Astrocyte of the cerebellum (primary cell): ENCODE results near the gene FBLN7.

Experiments
- DNase-seq: peaks from one replicate; pipeline ENCODE4 v3.0.0-alpha.2; 2011; ENCODE audit warnings: low read depth
- H3K4me3 ChIP-seq: 2 replicates; pipeline ENCODE4 v1.5.1; 2011; ENCODE audit warnings: mild to moderate bottlenecking, low read depth, low read length, moderate library complexity
- in situ Hi-C: cut with HindIII; loops from 2 replicates; pipeline ENCODE4 v1.10.0; 2017; ENCODE audit warnings: low sequenced_read_pairs
- TF ChIP-seq, protein P1 (sequence below): IDR thresholded peaks from 2 replicates; pipeline ENCODE4 v1.5.1; 2012; ENCODE audit warnings: low read length, low read depth, moderate library complexity, mild to moderate bottlenecking; ENCODE audit errors: missing control alignments

Gene FBLN7

DNA sequence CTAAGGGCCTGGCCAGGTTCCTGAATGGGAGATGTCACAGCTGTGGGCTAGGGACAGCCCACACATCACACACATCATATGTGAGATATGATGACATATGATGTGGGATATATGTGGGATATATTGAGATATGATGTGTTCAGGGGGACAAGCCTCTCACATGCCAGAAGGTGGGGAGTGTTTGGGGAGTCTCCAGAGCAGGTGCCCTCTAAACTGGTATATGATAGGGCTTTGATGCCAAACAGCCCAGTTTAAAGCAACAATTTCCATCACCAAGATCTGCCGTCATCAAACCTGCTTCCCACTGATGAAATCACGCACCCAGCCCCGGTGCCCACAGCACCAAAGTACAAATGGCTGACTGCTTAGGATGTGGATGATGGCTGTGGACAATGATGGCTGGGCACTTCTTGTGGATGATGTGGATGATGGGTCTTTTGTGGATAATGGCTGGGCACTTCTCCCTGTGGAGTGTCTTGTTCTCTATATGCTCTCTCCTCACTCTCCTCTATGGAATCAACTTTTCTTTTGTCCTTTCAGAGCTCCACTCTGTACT is 50.9 kb downstream of the FBLN7 start:
- no peak for DNase-seq
- TF ChIP-seq, protein P1, sequence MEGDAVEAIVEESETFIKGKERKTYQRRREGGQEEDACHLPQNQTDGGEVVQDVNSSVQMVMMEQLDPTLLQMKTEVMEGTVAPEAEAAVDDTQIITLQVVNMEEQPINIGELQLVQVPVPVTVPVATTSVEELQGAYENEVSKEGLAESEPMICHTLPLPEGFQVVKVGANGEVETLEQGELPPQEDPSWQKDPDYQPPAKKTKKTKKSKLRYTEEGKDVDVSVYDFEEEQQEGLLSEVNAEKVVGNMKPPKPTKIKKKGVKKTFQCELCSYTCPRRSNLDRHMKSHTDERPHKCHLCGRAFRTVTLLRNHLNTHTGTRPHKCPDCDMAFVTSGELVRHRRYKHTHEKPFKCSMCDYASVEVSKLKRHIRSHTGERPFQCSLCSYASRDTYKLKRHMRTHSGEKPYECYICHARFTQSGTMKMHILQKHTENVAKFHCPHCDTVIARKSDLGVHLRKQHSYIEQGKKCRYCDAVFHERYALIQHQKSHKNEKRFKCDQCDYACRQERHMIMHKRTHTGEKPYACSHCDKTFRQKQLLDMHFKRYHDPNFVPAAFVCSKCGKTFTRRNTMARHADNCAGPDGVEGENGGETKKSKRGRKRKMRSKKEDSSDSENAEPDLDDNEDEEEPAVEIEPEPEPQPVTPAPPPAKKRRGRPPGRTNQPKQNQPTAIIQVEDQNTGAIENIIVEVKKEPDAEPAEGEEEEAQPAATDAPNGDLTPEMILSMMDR: no peak
- in situ Hi-C loops: no loop called here
- H3K4me3 ChIP-seq: no peak overlapping the region

DNA sequence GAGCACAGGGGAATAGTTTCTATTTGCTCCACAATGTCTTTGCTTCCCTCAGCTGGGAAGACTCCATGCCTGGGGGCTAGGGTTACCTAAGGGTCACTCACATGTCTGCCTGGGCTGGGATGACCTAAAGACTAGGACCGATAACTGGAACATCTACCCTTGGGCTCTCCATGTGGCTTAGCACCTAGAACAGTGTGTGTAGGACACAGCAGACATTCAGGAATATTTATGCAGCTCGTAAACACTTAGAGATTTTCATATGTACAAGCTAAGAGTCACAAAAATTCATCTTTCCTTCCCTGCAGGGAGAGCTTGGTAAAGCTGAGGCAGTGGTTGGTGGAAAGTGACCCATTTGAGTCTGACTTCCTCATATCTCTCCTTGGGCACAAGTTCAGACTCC is 55.8 kb downstream of the FBLN7 start:
- in situ Hi-C loops: loop anchor here (5.0 kb wide), 1 partner anchor 48 kb away; no protein-coding TSS in a partner anchor
- no peak overlapping the region for H3K4me3 ChIP-seq
- DNase-seq: no peak
- TF ChIP-seq, protein P1: no peak

GRCh38 chr2:112194482-112194881 is 56.3 kb downstream of the FBLN7 start:
- in situ Hi-C loops: loop anchor here (5.0 kb wide), 1 partner anchor 48 kb away; no protein-coding TSS in a partner anchor
- TF ChIP-seq, protein P1: no peak
- no peak overlapping the region for H3K4me3 ChIP-seq

GRCh38 chr2:112195167-112195766 is 57.1 kb downstream of the FBLN7 start:
- no peak overlapping the region for H3K4me3 ChIP-seq
- in situ Hi-C loops: no loop called here
- TF ChIP-seq, protein P1: no peak
- DNase-seq: no peak

More at GRCh38 chr2:112194482-112194881, 56.3 kb downstream of the FBLN7 start:
- DNase-seq: no peak

GRCh38 chr2:112195950-112196349 is 57.8 kb downstream of the FBLN7 start:
- in situ Hi-C loops: no loop called here
- H3K4me3 ChIP-seq: no peak overlapping the region
- TF ChIP-seq, protein P1: no peak
- DNase-seq: no peak

- H3K4me3 ChIP-seq: no peak overlapping the region
- TF ChIP-seq, protein P1: no peak
- no peak for DNase-seq
- in situ Hi-C loops: no loop called here
Observed at GRCh38 chr2:112197868-112198267, 59.7 kb downstream of the FBLN7 start.

DNA sequence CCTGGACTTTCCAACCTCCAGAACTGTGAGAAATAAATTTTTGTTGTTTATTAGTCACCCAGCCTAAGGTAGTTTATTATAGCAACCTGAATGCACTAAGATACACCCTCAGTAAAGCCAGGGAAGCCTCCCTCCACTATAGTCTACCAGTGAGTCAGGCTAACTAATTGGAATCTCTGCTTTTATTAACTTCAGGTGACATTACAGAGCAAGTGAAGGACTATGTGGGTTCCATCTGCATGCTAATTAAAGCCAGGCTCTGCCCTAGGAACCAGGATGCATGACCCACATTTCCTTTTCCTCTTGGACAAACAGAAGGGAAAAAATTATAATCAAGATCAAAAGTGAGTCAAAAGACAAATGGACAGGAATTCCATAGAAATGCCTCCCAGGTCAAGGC is 60.6 kb downstream of the FBLN7 start:
- no peak for DNase-seq
- TF ChIP-seq, protein P1: no peak
- in situ Hi-C loops: no loop called here
- H3K4me3 ChIP-seq: no peak overlapping the region
